Subcutaneous adipose tissue (tissue), 4 donors: ENCODE data around the gene LRP1B. TPM values are rescaled to one million over a fixed set of nuclear protein-coding genes. Genes with fewer than 3 reads are reported as not detected.

Source experiments
- CTCF ChIP-seq: fragments of 450-650 bp; IDR thresholded peaks from one replicate; pipeline ENCODE4 v1.5.1; 2016; ENCODE audit warnings: low read depth, mild to moderate bottlenecking, control low read depth, antibody characterized with exemption, moderate library complexity
- total RNA-seq, 4 donors: library from RNA; depleted of rRNA; stranded (reverse); fragments of >200 nt; gene quantifications; one replicate each; pipeline ENCODE4 v1.1.0, GENCODE V29; 2016

Gene LRP1B
- total RNA-seq, 4 donors from 2014 or later, result 4.2 to 50.2 (median 14.7) TPM

- TF ChIP-seq CTCF, result no peak
These were observed 1482.4 kb downstream of the LRP1B start for GRCh38 chr2:140648393-140648792.

- TF ChIP-seq CTCF, result no peak
These were observed 1487.0 kb downstream of the LRP1B start for GRCh38 chr2:140643761-140644187.

GRCh38 chr2:140641163-140641562, 1489.7 kb downstream of the LRP1B start:
- TF ChIP-seq CTCF, result no peak

GRCh38 chr2:140639628-140640027, 1491.2 kb downstream of the LRP1B start:
- no peak for TF ChIP-seq CTCF

GRCh38 chr2:140630557-140630956, 1500.3 kb downstream of the LRP1B start:
- TF ChIP-seq CTCF, result no peak

- no peak for TF ChIP-seq CTCF
These were observed 1502.9 kb downstream of the LRP1B start for GRCh38 chr2:140627885-140628284.

GRCh38 chr2:140627136-140627535, 1503.7 kb downstream of the LRP1B start:
- TF ChIP-seq CTCF, result no peak

GRCh38 chr2:140624200-140624599, 1506.6 kb downstream of the LRP1B start:
- no peak for TF ChIP-seq CTCF
